Natural killer cell treated with Interleukin-12 subunit alpha and Interleukin-12 subunit beta and Interleukin-15 and Interleukin-18, amount 100 ng/mL, for 72 hours (primary cell): Measurements from ENCODE around the gene SIK1. TPM values are rescaled to one million over a fixed set of nuclear protein-coding genes. Genes with fewer than 3 reads are reported as not detected.
A peak's percentile ranks its signal among the peaks of the same experiment; 100 is the strongest.
"Not testable (repeated sequence)": the region's sequence is repeated elsewhere in the genome, so short reads cannot be mapped to it uniquely, and the experiment has no call there.

Experiments used
- ATAC-seq, 2 donors: fragments of 150-1000 bp; cut with Tn5 transposase in 1 of 2; sonication (Bioruptor Pico), chemical (Tn5 transposase) in 1 of 2; 2 replicates each; pipeline ENCODE4 v1.10.0; 2021
- DNase-seq: peaks from one replicate; pipeline ENCODE4 v3.0.0; 2022; ENCODE audit warnings: low spot score
- H3K27ac Mint-ChIP-seq, 2 donors: 1 replicate in 1 of 2; 2 replicates in 1 of 2; pipeline ENCODE4 v1.8.0; 2022; ENCODE audit warnings: mixed read lengths in 2 of 2, mild to moderate bottlenecking in 1 of 2, moderate library complexity in 1 of 2
- H3K27me3 Mint-ChIP-seq, 2 donors: 1 replicate in 1 of 2; 2 replicates in 1 of 2; pipeline ENCODE4 v1.8.0; 2022; ENCODE audit warnings: mixed read lengths in 2 of 2
- H3K36me3 Mint-ChIP-seq: one replicate; pipeline ENCODE4 v1.8.0; 2022; ENCODE audit warnings: mixed read lengths
- H3K4me1 Mint-ChIP-seq, 2 donors: 1 replicate in 1 of 2; 2 replicates in 1 of 2; pipeline ENCODE4 v1.8.0; 2022; ENCODE audit warnings: low read depth in 2 of 2, mixed read lengths in 2 of 2, mild to moderate bottlenecking in 1 of 2
- H3K4me3 Mint-ChIP-seq: one replicate; pipeline ENCODE4 v1.8.0; 2022; ENCODE audit warnings: mixed read lengths
- H3K9me3 Mint-ChIP-seq: 2 replicates; pipeline ENCODE4 v1.8.0; 2022; ENCODE audit warnings: mixed read lengths
- total RNA-seq, 2 donors: library from RNA; stranded (reverse); gene quantifications; one replicate each; pipeline ENCODE4 v1.2.3, GENCODE V29; 2022

The SIK1 gene
- total RNA-seq, 2 donors from 2014 or later, result 2.6 to 16.0 TPM

- H3K4me3 Mint-ChIP-seq, H3K4me1 Mint-ChIP-seq, H3K27me3 Mint-ChIP-seq, DNase-seq, H3K9me3 Mint-ChIP-seq, ATAC-seq, H3K36me3 Mint-ChIP-seq, H3K27ac Mint-ChIP-seq: not testable (repeated sequence)
Observed at GRCh38 chr21:43419475-43419874, 7.5 kb downstream of the SIK1 start.

DNA sequence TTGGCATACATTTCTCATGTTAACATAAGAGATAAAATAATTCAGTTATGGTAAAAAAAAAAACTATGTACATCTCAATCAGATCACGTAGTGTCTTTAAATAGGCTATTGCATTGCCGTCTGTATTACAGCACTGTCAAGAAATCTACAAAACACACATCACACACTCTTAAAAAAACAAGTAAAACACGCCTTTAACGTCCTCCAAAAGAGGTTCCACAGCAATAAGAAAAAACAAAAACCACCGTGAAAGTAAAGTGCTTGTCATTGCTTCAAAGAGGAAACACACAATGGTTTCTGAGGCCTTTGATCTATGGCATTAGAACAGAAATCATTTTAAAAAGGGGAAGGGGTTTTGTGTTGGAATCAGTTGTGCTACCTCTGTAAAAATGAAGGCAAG, 12.4 kb downstream of the SIK1 start:
- H3K4me1 Mint-ChIP-seq, ATAC-seq, H3K4me3 Mint-ChIP-seq, H3K27ac Mint-ChIP-seq, H3K27me3 Mint-ChIP-seq, H3K36me3 Mint-ChIP-seq, H3K9me3 Mint-ChIP-seq, DNase-seq: not testable (repeated sequence)

- DNase-seq, H3K27me3 Mint-ChIP-seq, H3K4me1 Mint-ChIP-seq, H3K9me3 Mint-ChIP-seq, H3K4me3 Mint-ChIP-seq, H3K27ac Mint-ChIP-seq, H3K36me3 Mint-ChIP-seq, ATAC-seq: not testable (repeated sequence)
Observed at GRCh38 chr21:43412020-43412788, 14.7 kb downstream of the SIK1 start.

DNA sequence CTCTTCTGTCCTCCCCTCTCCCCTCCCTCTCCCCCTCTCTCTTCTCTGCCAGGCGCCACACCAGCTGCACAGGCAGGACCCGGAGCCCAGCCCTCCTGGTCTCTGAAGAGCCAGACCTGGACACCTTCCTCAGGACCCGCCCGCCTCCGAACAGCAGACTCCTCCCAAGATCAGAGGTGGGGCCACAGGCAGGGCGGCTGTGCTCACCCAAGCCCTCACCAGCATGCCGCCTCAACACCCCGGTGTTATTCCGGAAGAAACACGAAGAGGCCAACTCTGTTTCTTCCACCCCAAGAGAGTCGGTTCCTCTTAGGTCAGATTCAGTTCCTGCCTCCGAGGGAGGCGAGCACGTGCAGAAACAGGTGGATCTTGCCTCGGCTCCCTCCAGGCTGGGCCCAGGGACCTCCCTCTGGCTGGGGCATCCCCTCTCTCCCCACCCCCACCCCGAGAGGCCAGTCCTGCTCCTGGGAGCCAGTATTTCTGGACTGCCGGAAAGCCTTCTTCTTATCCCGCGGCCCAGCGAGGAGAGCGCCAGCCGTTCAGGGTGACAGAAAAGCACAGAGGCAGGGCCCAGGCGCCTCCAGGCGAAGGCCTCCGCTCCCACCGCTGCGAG, 16.4 kb downstream of the SIK1 start:
- not testable (repeated sequence) for H3K36me3 Mint-ChIP-seq, H3K4me1 Mint-ChIP-seq, H3K9me3 Mint-ChIP-seq, H3K27me3 Mint-ChIP-seq, H3K4me3 Mint-ChIP-seq, DNase-seq, H3K27ac Mint-ChIP-seq
- peak; percentile 64 to 66 for ATAC-seq

- DNase-seq, ATAC-seq, H3K27ac Mint-ChIP-seq, H3K36me3 Mint-ChIP-seq, H3K9me3 Mint-ChIP-seq, H3K27me3 Mint-ChIP-seq, H3K4me3 Mint-ChIP-seq, H3K4me1 Mint-ChIP-seq: not testable (repeated sequence)
Observed at GRCh38 chr21:43407139-43407538, 19.8 kb downstream of the SIK1 start.

- not testable (repeated sequence) for H3K4me1 Mint-ChIP-seq, DNase-seq, ATAC-seq, H3K27me3 Mint-ChIP-seq, H3K4me3 Mint-ChIP-seq, H3K27ac Mint-ChIP-seq, H3K36me3 Mint-ChIP-seq, H3K9me3 Mint-ChIP-seq
Observed at GRCh38 chr21:43404450-43404849, 22.5 kb downstream of the SIK1 start.

DNA sequence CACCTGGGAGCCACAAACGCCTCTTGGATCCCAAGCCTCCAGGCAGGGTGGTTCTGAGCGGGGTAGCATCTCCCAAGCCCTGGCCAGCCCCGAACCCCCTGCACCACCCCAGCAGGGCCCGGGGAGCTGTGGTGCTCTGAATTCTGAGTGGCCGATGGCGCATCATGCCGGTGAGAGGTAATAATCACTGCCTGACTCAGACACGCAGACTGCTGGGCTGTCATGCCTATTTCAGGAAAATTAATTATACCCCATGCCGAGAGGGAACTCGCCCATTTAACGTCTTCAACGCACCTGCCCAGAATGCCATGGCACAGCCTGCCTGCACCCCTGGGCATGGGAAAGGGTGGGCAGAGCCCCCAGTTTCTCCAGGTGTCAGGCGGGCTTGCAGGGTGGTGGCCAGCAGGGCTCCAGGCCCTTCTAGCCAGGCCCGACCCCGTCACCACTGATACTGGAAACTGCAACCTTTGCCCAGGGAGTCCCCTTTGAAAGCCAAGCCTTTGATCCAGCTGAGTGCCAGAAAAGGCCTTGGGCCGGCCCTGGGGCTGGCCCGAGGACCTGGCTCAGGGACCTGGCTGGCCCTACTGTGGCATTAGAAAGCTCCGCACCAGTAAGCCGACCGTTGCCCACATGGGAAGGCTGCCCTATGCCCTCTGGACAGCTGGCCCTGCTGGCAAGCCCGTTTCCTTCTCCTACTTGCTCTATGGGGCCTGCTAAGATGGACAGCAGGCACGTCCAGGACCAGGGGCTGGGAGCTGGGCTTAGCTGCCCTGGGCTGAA, 23.1 kb downstream of the SIK1 start:
- not testable (repeated sequence) for DNase-seq, H3K4me3 Mint-ChIP-seq, H3K4me1 Mint-ChIP-seq, H3K27me3 Mint-ChIP-seq, H3K27ac Mint-ChIP-seq, H3K36me3 Mint-ChIP-seq, ATAC-seq, H3K9me3 Mint-ChIP-seq

DNA sequence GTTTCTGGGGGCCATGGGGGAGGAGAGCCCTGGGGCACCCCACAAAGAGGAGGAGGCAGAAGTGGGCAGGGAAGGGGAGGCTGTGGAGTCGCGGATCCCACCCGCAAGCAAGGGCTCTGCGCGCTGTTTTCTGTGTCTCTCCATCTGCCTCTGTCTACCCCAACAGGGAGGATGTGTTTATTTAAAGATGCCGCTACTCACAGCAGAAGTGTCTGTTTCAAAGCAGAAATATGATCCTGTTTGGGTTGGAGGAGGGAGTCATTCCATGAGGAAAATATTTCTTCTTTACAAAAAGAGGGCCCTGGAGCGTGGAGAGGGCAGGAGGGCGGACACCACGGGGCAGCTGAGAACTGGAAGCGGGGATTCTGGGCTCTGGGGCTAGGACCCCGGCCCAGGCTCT, 25.8 kb downstream of the SIK1 start:
- H3K36me3 Mint-ChIP-seq, H3K27ac Mint-ChIP-seq, H3K27me3 Mint-ChIP-seq, DNase-seq, H3K4me3 Mint-ChIP-seq, ATAC-seq, H3K4me1 Mint-ChIP-seq, H3K9me3 Mint-ChIP-seq: not testable (repeated sequence)

GRCh38 chr21:43399595-43400015, 27.3 kb downstream of the SIK1 start:
- H3K4me3 Mint-ChIP-seq, H3K36me3 Mint-ChIP-seq, H3K9me3 Mint-ChIP-seq, H3K27me3 Mint-ChIP-seq, H3K27ac Mint-ChIP-seq, H3K4me1 Mint-ChIP-seq, DNase-seq: not testable (repeated sequence)
- peak; percentile 66 to 69 for ATAC-seq

DNA sequence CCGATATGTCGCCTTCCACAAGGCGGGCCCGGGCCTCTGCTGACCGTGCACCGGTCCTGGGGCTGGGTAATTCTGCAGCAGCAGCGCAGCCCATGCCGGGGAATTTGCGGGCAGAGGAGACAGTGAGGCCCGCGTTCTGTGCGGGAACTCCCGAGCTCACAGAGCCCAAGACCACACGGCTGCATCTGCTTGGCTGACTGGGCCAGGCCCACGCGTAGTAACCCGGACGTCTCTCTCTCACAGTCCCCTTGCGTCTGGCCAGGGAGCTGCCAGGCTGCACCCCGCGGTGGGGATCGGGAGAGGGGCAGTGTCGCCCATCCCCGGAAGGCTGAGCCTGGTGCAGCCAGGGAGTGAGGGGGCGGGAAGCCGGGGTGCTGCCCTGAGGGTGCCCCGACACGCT, 27.8 kb downstream of the SIK1 start:
- H3K4me1 Mint-ChIP-seq, H3K36me3 Mint-ChIP-seq, DNase-seq, H3K4me3 Mint-ChIP-seq, H3K9me3 Mint-ChIP-seq, H3K27me3 Mint-ChIP-seq, H3K27ac Mint-ChIP-seq: not testable (repeated sequence)
- peak; percentile 66 to 77 for ATAC-seq

GRCh38 chr21:43398533-43398932, 28.4 kb downstream of the SIK1 start:
- H3K4me3 Mint-ChIP-seq, H3K27ac Mint-ChIP-seq, DNase-seq, H3K27me3 Mint-ChIP-seq, H3K36me3 Mint-ChIP-seq, H3K4me1 Mint-ChIP-seq, H3K9me3 Mint-ChIP-seq: not testable (repeated sequence)
- ATAC-seq, result peak in 1 of 2 donors; percentile 37

- ATAC-seq, H3K4me1 Mint-ChIP-seq, H3K4me3 Mint-ChIP-seq, H3K27ac Mint-ChIP-seq, H3K27me3 Mint-ChIP-seq, H3K36me3 Mint-ChIP-seq, H3K9me3 Mint-ChIP-seq, DNase-seq: not testable (repeated sequence)
Observed at GRCh38 chr21:43398000-43398399, 28.9 kb downstream of the SIK1 start.

GRCh38 chr21:43397439-43397808, 29.5 kb downstream of the SIK1 start:
- not testable (repeated sequence) for H3K27me3 Mint-ChIP-seq, DNase-seq, H3K9me3 Mint-ChIP-seq, ATAC-seq, H3K27ac Mint-ChIP-seq, H3K4me3 Mint-ChIP-seq, H3K36me3 Mint-ChIP-seq, H3K4me1 Mint-ChIP-seq

DNA sequence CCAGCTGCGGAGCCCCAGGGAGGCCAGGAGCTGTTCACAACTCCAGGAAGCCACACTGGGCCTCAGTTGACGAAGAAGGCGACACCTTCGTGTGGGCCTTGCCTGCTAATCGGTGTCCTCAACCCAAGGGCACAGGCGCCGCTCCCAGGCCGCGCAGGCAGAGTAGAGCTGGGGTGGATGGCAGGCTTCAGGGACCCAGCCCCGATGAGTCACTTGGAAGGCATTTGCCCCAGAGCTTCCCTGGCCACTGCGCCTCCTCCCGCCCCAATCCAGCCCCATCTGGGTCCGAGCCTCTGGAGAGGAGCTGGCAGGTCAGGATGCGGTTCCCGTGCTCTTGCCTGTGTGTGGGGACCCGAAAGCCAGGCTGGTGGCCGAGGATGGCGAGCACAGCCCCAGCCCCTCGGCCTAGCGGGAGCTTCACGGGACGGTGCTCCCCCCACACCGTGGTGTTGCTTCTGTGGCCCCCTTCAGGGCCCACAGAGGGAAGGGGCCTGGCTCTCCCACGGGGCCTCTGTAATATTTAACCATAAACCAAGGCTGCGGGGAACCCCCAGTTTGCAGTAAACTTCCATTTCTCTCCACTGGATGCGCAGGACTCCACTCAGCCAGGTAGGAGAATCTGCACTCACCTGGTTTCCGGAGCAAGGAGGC, 30.0 kb downstream of the SIK1 start:
- not testable (repeated sequence) for H3K27ac Mint-ChIP-seq, H3K4me1 Mint-ChIP-seq, H3K36me3 Mint-ChIP-seq, H3K27me3 Mint-ChIP-seq, H3K4me3 Mint-ChIP-seq, ATAC-seq, H3K9me3 Mint-ChIP-seq, DNase-seq
